HG03108 (cell line): ENCODE data around the gene TBL1XR1.
"Not testable (repeated sequence)": the region's sequence is repeated elsewhere in the genome, so short reads cannot be mapped to it uniquely, and the experiment has no call there.

Experiments used
- ATAC-seq: cut with Tn5 transposase; IDR thresholded peaks from one replicate; pipeline ENCODE4 v1.9.1; 2021; ENCODE audit warnings: moderate library complexity; ENCODE audit not compliant: unreplicated experiment

TBL1XR1 gene

DNA sequence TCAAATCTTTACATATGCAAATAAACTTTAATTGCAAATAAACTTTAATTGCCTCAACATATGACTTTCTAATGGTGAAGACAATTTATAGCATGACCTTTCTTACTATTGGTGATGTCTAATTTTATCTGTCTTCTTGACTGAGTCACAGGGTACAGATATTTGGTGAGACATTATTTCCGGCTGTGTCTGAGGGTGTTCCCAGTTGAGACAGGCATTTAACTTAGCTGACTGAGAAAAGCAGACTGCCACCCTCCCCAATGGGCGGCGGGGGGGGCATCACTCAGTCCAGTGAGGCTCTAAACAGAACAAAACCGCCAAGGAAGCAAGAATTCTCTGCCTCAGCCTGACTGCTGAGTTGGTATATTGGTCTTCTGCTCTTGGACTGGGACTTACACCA is 160.0 kb downstream of the TBL1XR1 start:
- ATAC-seq: no peak

- no peak for ATAC-seq
Measured at GRCh38 chr3:177035676-177036075, 161.6 kb downstream of the TBL1XR1 start.

- no peak for ATAC-seq
Measured at GRCh38 chr3:177034832-177035475, 162.3 kb downstream of the TBL1XR1 start.

DNA sequence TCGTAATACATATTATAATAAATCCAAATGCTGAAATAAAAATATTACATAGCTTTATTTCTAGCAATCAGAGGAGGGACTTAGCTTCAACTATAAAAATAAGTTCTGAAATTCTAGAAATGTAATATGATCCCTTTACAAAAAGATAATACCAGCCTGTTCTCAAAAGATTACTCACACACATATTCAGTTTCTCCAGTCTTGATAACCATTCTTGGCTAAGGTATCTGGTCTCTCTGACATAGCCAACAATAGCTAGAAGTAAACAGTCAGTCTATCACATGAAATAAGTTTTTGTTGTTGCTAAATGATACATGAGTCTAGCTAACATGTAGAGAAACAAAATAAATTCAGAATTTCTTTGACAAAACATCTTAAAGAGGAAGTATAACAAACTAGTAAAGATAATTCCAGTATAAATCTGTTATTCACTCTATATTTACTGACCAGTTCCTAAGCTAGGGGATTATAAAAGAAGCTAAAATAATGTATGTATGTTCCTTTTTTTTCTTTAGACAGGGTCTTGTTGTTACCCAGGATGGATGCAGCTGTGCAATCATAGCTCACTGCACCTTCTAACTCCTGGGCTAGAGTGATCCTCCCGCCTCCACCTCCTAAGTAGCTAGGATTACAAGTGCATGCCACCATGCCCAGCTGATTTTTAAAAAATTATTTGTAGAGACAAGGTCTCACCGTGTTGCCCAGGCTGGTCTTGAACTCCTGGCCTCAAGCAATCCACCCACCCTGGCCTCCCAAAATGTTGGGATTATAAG is 170.6 kb downstream of the TBL1XR1 start:
- no peak for ATAC-seq

DNA sequence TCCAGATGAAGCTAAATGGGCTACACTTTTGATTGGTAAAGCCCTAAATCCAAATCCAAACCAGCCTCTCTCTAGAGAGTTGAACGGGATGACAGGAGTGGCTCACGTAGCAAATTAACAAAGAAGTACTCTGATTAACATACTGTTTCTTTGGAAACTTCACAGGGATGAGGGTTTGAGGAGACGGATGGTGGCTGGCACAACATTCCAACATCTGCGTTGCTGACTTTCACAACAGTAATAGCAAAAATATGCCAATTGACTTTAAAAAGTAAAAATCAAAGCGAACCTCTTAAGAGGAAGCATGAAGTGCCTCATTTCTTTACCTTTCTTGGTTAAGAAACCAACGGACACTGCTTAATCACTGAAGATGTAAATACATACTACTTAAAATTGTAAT is 181.4 kb downstream of the TBL1XR1 start:
- ATAC-seq: no peak

DNA sequence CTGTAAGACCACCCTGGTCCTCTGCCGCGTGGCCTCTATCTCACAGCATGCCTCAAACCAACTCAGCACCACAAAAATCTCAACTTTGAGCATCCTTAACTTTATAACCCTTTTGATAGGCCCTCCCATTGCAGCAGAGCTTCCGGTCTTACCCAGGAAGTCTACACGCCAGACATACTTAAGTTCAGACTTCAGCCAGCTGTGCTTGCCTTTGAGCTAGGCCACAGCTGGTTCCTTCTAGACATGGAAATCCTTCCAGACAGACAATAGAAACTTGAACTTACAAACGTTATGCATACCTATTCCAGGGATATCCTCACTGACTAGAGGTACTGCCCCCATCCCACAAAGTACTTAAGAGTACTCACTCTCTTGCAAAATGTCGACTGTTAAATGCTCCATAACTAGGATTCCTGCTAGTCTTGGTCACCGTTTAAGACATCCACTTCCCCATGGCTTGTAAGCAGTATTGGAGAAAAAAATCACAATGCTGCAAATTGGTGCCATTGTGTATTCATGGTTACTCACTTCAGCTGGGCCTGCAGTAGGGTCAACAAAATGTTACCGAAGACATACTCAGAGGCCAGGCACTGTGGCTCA is 183.5 kb downstream of the TBL1XR1 start:
- no peak for ATAC-seq

DNA sequence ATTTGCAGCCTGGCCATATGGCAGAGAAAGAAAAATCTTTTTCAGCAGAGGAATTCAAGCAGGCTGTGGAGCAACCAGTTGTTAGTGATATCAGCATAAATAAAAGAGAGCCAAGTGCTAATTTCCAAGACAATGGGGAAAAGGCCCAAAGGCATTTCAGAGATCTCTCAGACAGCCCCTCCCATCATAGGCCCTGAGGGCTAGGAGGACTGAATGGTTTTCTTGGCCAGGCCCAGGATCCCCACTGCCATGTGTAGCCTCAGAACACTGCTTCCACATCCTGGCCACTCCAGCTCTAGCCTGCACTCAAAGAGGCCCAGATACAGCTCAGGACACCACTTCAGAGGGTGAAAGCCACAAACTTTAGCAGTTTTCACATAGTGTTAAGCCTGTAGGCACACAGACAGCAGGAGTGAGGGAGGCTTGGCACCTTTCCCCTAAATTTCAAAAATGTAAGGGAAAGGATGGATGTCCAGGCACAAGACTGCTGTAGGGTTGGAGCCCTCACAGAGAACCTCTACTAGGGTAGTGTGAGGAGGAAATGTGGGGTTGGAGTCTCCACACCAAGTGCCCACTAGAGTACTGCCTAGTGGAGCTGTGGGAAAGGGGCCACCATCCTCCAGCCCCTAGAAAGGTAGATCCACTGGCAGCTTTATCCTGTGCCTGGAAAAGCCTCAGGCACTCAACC is 191.4 kb downstream of the TBL1XR1 start:
- ATAC-seq: no peak

DNA sequence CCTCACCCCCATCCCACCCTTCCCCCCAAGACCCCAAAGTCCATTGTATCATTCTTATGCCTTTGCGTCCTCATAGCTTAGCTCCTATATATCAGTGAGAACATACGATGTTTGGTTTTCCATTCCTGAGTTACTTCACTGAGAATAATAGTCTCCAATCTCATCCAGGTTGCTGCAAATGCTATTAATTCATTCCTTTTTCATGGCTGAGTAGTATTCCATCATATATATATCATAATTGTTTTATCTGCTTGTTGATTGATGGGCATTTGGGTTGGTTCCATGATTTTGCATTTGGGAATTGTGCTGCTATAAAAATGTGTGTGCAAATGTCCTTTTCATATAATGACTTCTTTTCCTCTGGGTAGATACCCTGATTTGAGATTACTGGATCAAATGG is 197.1 kb downstream of the TBL1XR1 start:
- ATAC-seq: not testable (repeated sequence)

GRCh38 chr3:176995946-176996345 is 201.3 kb downstream of the TBL1XR1 start:
- ATAC-seq: no peak

DNA sequence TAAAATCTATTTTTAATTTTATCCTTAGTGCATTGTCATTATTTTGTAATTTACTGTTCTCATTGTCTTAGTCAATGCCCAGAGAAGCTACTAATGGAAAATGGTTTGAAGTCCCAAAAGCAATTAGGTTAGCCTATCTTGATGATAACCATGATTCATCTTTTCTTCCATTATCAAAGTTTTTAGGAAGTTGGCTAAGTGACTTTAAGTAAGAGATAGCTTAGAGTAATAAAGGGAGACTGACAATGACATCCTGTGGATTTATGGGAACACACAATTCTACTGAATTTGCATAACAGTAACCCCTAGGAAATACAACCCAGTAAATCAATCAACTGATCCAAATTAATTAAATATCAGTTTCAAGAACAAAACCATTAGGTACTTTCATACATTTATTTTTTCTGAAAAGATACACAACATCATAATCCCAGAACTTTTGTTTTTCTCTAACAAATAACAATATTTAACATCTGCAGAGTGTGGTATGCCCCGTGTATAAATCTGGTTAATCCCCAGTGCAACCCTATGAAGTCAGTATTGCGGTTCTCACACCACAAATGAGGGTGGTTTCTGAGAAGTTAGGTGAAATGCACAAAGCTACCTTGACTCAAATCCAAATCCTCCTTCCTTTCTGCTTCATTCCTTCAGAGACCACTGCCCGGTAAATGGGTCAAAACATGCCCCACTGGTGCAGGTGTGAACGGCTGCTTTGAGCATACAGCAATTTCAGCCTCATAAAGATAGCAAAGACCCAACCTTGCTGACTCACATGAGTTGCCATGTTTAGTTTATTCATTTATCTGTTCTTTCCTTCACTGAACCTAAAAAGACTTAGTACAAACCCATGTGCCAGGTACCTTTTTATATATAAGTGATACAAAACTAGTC is 202.1 kb downstream of the TBL1XR1 start:
- no peak for ATAC-seq

DNA sequence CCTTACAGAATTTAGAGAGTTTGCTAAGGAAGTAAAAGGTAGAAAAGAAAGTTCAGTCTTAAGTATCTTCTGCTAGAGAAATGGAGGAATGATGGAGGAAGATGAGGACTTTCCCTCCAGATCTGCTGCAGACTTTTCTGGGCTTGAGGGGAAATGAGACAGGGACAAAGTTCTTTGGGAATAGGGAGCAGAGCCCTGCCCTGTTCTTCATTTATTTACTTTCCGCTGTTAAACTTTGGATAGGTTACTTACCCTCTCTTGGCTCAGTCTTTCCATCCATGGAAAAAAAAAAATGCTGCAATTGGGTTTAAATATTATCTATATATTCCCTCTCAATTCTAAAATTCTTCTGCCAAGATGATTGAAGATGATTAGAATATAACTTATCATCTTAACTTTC is 202.9 kb downstream of the TBL1XR1 start:
- ATAC-seq: no peak

- no peak for ATAC-seq
Measured at GRCh38 chr3:176992978-176993377, 204.3 kb downstream of the TBL1XR1 start.

DNA sequence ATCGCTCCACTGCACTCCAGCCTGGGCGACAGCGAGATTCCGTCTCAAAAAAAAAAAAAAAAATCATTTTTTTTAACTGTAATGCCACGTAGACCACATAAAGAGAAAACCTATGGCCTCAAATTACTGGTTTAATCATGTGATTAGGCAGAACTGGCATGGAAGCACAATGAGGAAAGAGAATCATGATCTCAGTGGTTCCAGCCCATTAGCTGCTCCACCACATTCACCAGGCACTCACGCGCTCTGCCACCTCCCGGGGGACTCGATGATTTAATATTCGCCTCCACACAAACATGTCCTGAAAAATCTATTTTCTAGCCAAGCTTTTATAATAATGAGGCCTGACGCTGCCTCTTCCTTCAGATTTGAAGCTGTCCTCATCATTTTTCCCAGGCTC is 204.7 kb downstream of the TBL1XR1 start:
- ATAC-seq: no peak

DNA sequence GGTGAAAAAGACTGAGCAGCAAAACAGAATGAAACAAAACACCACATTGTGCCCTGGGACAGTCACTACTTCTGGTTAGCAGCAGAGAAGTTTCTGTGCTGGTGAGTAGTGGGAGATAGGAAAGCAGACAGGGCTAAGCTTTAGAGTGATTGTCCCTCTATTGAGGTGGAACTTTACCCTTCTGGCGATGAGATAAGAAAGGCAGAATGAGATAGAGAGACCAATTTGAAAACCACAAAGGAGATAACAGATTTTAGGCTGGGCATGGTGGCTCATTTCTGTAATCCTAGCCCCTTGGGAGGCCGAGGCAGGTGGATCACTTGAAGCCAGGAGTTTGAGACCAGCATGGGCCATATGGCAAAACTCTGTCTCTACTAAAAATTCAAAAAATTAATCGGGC is 208.5 kb downstream of the TBL1XR1 start:
- no peak for ATAC-seq

DNA sequence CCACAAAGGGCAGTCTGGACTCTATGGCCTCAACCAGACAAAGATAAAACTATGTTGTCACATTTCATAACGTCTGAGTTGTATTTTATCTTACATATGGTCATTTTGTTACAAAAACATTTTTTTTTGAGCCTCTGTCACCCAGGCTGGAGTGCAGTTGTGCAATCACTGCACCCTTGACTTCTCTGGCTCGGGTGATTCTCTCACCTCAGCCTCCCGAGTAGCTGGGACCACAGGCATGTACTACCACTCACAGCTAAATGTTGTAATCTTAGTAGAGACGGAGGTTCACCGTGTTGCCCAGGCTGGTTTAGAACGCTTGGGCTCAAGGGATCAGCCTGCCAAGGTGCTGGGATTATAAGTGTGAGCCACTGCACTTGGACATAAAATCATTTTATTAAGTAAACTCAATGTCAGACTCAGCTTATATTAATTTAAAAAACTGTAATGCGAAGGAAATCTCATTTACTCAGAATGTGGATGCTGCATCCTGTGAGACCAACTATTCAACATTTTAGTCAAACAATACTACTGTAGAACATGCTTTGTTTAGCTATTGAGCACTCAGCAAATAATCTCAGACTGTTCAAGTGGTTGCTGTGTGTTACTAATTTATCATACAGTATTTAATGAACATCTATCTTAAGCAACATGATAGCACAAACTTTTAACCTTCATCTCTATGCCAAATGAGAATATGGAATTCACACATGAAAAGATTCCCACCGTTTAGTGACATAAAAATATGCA is 209.2 kb downstream of the TBL1XR1 start:
- ATAC-seq: no peak

GRCh38 chr3:176978441-176978840 is 218.8 kb downstream of the TBL1XR1 start:
- ATAC-seq: no peak

DNA sequence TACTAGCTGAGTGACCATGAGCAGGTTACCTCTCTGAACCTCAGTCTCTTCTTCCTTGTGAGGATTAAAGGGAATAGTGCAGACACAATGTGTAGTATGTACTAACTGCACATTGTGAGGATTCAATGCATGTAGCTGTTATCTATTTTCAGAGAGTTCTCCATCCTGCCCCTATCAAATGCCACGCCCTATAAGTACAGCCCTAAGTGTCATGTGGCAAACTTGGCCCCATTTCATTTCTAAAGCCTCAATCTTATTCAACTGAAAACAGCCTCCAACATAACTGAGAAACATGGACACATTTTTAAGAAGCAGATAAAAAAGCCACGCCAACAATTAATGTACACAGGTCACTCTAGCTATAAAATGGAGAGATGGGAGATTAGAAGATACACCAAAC is 220.0 kb downstream of the TBL1XR1 start:
- ATAC-seq: no peak

DNA sequence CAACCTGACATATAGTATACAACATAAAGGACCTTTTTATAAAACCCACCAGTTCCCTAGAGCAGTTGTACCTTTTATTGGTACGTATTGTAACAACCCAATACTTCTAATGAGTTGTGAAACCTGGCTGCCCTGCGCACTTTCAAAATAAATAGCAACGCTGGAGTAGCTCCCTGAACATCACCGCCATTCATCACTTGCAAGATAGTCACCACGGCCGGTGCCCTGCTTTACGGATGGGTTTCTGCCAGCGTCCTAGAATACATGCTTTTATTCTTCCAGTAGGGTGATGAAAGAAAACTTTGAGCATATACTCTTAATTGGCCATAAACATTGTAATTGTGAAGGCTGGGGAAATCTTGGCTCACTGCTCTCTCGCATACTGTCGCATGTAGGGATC is 220.7 kb downstream of the TBL1XR1 start:
- ATAC-seq: no peak

DNA sequence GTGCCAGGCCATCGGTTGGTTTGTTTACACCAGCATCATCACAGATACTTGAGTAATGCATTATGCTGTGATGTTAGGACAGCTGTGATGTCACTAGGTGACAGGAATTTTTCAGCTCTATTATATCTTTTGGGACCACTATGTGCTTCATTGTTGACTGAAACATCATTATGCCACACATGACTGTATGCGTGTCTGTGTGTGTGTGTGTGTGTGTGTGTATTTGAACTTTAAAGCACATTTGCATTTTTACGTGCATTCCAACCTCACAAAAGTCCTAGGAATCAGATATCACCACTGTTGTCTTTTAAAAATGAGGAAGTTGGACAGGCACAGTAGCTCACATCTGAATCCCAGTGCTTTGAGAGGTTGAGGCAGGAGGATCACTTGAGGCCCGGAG is 223.0 kb downstream of the TBL1XR1 start:
- ATAC-seq: no peak

DNA sequence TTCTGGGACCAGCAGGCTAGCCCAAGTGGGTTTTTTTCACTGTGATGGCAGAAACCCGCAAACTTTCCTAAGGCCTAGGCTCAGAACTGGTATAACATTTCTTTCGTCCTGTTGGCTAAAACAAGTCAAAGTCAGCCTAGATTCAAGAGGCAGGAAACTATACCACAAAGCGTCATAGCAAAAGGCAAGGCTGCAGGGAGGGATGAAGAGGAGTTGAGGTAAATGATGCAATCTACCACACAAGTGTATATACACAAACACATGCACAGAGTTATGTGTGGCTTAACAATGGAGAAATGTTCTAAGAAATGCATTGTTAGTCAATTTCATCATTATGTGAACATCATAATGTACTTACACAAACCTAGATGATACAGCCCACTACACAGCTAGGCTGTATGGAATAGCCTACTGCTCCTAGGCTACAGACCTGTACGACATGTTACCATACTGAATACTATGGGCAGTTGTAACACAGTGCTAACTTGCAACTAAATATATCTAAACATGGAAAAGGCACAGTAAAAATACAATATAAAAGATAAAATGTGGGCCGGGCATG is 225.6 kb downstream of the TBL1XR1 start:
- ATAC-seq: no peak
